ENCODE data around the gene RFWD3. TPM values are rescaled to one million over a fixed set of nuclear protein-coding genes. Genes with fewer than 3 reads are reported as not detected.
"Not testable (repeated sequence)": the region's sequence is repeated elsewhere in the genome, so short reads cannot be mapped to it uniquely, and the experiment has no call there.

RFWD3 gene
- total and polyA plus RNA-seq, 2 donors (not counting 1 experiment from before 2014, with no cell fraction given), result 12.9 to 15.2 TPM

DNA sequence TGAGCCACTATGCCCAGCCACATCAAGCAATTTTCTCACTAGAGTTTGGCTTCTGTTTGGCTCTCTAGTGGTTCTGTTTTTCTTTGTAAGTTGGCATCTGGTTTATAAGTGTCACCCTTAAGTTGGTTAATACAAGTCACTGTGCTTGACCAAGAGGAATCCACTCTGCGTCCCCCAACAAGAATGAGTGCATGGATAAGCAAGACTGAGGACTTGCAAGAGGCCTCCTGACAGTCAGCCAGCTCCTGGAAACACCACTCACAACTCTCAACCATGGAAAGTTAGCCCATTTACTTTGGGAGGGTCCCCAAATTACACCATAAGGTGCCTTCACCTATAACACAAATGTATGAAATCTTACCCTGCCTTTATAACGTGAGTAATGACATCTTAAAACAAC lies 7.6 kb downstream of the RFWD3 start:
- H3K79me2 ChIP-seq (ENCODE audit: control insufficient read depth, insufficient read depth, low read length), result peaks cover 88% of the 10 kb centered on the region
- no peak for DNase-seq (ENCODE audit: low read depth in 2 of 2)
- H4K20me1 ChIP-seq (ENCODE audit: control insufficient read depth, extremely low read depth, insufficient read depth, low read length), result no peaks in the 10 kb centered on the region
- peaks cover 12% of the 10 kb centered on the region for H3K36me3 ChIP-seq (ENCODE audit: control insufficient read depth, insufficient read depth, low read length)
- H3K27me3 ChIP-seq (ENCODE audit: control insufficient read depth, insufficient read depth, low read length), result no peaks in the 10 kb centered on the region
- no peak overlapping the region for H2AFZ ChIP-seq (ENCODE audit: low read length)
- H3K4me2 ChIP-seq (ENCODE audit: extremely low read depth, insufficient read depth, low read length), result no peak overlapping the region
- no peak overlapping the region for H3K27ac ChIP-seq (ENCODE audit: insufficient read depth, low read length)
- no peak for TF ChIP-seq EZH2 (IDR thresholded peaks at IDR 0.05; ENCODE audit: low read length, missing control alignments)
- TF ChIP-seq, protein P1, sequence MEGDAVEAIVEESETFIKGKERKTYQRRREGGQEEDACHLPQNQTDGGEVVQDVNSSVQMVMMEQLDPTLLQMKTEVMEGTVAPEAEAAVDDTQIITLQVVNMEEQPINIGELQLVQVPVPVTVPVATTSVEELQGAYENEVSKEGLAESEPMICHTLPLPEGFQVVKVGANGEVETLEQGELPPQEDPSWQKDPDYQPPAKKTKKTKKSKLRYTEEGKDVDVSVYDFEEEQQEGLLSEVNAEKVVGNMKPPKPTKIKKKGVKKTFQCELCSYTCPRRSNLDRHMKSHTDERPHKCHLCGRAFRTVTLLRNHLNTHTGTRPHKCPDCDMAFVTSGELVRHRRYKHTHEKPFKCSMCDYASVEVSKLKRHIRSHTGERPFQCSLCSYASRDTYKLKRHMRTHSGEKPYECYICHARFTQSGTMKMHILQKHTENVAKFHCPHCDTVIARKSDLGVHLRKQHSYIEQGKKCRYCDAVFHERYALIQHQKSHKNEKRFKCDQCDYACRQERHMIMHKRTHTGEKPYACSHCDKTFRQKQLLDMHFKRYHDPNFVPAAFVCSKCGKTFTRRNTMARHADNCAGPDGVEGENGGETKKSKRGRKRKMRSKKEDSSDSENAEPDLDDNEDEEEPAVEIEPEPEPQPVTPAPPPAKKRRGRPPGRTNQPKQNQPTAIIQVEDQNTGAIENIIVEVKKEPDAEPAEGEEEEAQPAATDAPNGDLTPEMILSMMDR (conservative IDR thresholded peaks at IDR 0.05 in 1 of 2, IDR thresholded peaks at IDR 0.05 in 1 of 2; ENCODE audit: low read depth in 1 of 2, low read length in 2 of 2), result no peak
- no peak overlapping the region for H3K9ac ChIP-seq (ENCODE audit: insufficient read depth, low read length)
- no peak overlapping the region for H3K4me3 ChIP-seq (replicated peaks in 1 of 4; ENCODE audit: control extremely low read depth in 1 of 4, insufficient read depth in 1 of 4, low read depth in 3 of 4, low read length in 4 of 4)
- no peaks in the 10 kb centered on the region for H3K9me3 ChIP-seq (ENCODE audit: control insufficient read depth, insufficient read depth, low read depth, low read length)
- no peaks in the 10 kb centered on the region for H3K4me1 ChIP-seq (ENCODE audit: control insufficient read depth, extremely low read depth, insufficient read depth, low read length)

DNA sequence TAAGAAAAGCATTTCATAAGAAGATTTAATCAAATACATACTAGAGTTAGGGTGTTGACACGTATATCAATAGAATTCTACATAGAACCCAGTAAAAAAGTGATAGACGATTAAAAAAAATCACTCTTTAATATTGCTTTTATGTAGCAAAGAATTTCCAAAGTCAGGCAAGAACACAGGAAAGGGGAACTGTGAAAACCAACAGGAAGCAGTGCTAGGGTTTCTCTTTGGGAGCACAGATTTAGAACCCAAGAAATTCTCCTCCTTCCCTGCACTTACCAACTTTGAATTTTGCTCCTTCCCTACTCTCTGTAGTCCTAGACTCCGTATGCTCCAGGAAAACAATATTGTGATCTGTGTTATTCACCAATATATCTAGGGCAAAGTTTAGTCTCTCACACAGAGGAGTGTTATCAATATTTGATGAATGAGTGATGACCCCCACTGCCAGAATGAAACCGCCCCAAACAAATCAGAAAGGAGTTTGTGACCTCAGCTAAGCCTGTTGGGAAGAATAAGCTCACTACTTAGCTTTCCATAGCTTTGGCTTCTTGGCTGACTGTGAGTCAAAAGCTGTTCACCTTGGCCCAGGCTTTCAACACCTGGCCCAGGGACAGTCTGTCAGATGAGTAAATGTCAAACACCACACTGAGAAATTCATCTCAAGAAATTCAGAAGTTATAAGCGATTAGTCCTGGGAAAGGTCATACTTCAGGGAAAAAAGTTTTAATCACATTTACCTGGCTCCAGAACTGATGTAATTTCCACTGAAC lies 8.6 kb downstream of the RFWD3 start:
- no peaks in the 10 kb centered on the region for H3K9me3 ChIP-seq (ENCODE audit: control insufficient read depth, insufficient read depth, low read depth, low read length)
- no peaks in the 10 kb centered on the region for H3K27me3 ChIP-seq (ENCODE audit: control insufficient read depth, insufficient read depth, low read length)
- H3K4me3 ChIP-seq (replicated peaks in 1 of 4; ENCODE audit: control extremely low read depth in 1 of 4, insufficient read depth in 1 of 4, low read depth in 3 of 4, low read length in 4 of 4), result no peak overlapping the region
- H4K20me1 ChIP-seq (ENCODE audit: control insufficient read depth, extremely low read depth, insufficient read depth, low read length), result no peaks in the 10 kb centered on the region
- DNase-seq (ENCODE audit: low read depth in 2 of 2), result no peak
- no peak overlapping the region for H3K9ac ChIP-seq (ENCODE audit: insufficient read depth, low read length)
- no peak overlapping the region for H3K4me2 ChIP-seq (ENCODE audit: extremely low read depth, insufficient read depth, low read length)
- no peaks in the 10 kb centered on the region for H3K4me1 ChIP-seq (ENCODE audit: control insufficient read depth, extremely low read depth, insufficient read depth, low read length)
- peaks cover 85% of the 10 kb centered on the region for H3K79me2 ChIP-seq (ENCODE audit: control insufficient read depth, insufficient read depth, low read length)
- H3K27ac ChIP-seq (ENCODE audit: insufficient read depth, low read length), result no peak overlapping the region
- H3K36me3 ChIP-seq (ENCODE audit: control insufficient read depth, insufficient read depth, low read length), result peaks cover 7% of the 10 kb centered on the region
- TF ChIP-seq, protein P1 (conservative IDR thresholded peaks at IDR 0.05 in 1 of 2, IDR thresholded peaks at IDR 0.05 in 1 of 2; ENCODE audit: low read depth in 1 of 2, low read length in 2 of 2), result no peak
- no peak for TF ChIP-seq EZH2 (IDR thresholded peaks at IDR 0.05; ENCODE audit: low read length, missing control alignments)
- no peak overlapping the region for H2AFZ ChIP-seq (ENCODE audit: low read length)

DNA sequence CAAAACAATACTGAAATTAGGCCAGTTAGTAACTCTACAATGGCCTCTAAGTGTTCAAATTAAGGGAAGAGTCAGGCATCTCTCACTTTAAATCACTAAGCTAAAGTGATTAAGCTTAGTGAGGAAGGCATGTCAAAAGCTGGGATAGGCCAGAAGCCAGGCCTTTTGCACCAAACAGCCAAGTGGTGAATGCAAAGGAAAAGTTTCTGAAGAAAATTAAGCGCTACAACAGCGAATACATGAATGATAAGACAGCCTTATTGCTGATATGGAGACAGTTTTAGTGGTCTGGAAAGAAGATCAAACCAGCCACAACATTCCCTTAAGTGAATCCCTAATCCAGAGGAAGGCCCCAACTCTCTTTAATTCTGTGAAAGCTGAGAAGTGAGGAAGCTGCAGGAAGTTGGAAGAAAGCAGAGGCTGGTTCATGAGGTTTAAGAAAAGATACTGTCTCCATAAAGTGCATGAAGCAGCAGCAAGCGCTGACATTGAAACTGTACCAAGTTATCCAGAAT lies 12.1 kb downstream of the RFWD3 start:
- Histone ChIP-seq H2AFZ (ENCODE audit: low read length) (no peak overlapping the region), H3K27ac (ENCODE audit: insufficient read depth, low read length) (no peak overlapping the region), H3K36me3 (ENCODE audit: control insufficient read depth, insufficient read depth, low read length) (peaks cover 2% of the 10 kb centered on the region), H3K4me2 (ENCODE audit: extremely low read depth, insufficient read depth, low read length) (no peak overlapping the region), H3K79me2 (ENCODE audit: control insufficient read depth, insufficient read depth, low read length) (peaks cover 66% of the 10 kb centered on the region), H4K20me1 (ENCODE audit: control insufficient read depth, extremely low read depth, insufficient read depth, low read length) (no peaks in the 10 kb centered on the region), H3K27me3 (ENCODE audit: control insufficient read depth, insufficient read depth, low read length) (no peaks in the 10 kb centered on the region), H3K9ac (ENCODE audit: insufficient read depth, low read length) (no peak overlapping the region), H3K9me3 (ENCODE audit: control insufficient read depth, insufficient read depth, low read depth, low read length) (no peaks in the 10 kb centered on the region), H3K4me3 (replicated peaks in 1 of 4; ENCODE audit: control extremely low read depth in 1 of 4, insufficient read depth in 1 of 4, low read depth in 3 of 4, low read length in 4 of 4) (no peak overlapping the region), H3K4me1 (ENCODE audit: control insufficient read depth, extremely low read depth, insufficient read depth, low read length) (no peaks in the 10 kb centered on the region)
- DNase-seq (ENCODE audit: low read depth in 2 of 2), result no peak
- TF ChIP-seq, protein P1 (conservative IDR thresholded peaks at IDR 0.05 in 1 of 2, IDR thresholded peaks at IDR 0.05 in 1 of 2; ENCODE audit: low read depth in 1 of 2, low read length in 2 of 2), result no peak
- TF ChIP-seq EZH2 (IDR thresholded peaks at IDR 0.05; ENCODE audit: low read length, missing control alignments), result no peak

DNA sequence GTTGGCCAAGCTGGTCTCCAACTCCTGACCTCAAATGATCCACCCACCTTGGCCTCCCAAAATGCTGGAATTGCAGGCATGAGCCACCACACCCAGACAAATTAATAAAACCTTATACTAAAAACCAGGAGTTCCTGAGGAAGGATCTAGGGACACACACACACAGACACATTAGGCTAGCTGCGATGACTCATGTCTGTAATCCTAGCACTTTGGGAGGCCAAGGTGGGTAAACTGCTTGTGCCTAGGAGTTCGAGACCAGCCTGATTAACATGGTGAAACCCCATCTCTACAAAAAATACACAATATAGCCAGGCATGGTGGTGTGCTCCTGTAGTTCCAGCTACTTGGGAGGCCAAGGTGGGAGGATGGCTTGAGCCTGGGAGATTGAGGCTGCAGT lies 13.8 kb downstream of the RFWD3 start:
- not testable (repeated sequence) for H3K4me3 ChIP-seq (replicated peaks in 1 of 4; ENCODE audit: control extremely low read depth in 1 of 4, insufficient read depth in 1 of 4, low read depth in 3 of 4, low read length in 4 of 4); H3K9me3 ChIP-seq (ENCODE audit: control insufficient read depth, insufficient read depth, low read depth, low read length); H3K27me3 ChIP-seq (ENCODE audit: control insufficient read depth, insufficient read depth, low read length); H3K36me3 ChIP-seq (ENCODE audit: control insufficient read depth, insufficient read depth, low read length); H3K4me1 ChIP-seq (ENCODE audit: control insufficient read depth, extremely low read depth, insufficient read depth, low read length); H2AFZ ChIP-seq (ENCODE audit: low read length); H3K9ac ChIP-seq (ENCODE audit: insufficient read depth, low read length); H4K20me1 ChIP-seq (ENCODE audit: control insufficient read depth, extremely low read depth, insufficient read depth, low read length); H3K4me2 ChIP-seq (ENCODE audit: extremely low read depth, insufficient read depth, low read length); H3K27ac ChIP-seq (ENCODE audit: insufficient read depth, low read length)
- peak; percentile 12 for DNase-seq (ENCODE audit: low read depth in 2 of 2)
- H3K79me2 ChIP-seq (ENCODE audit: control insufficient read depth, insufficient read depth, low read length), result peaks cover 51% of the 10 kb centered on the region
